Neural cell (in vitro differentiated cells): ENCODE results near the gene BMAL1.

Experiments
- CTCF ChIP-seq: fragments of 450-650 bp; IDR thresholded peaks from 2 replicates; pipeline ENCODE4 v1.5.1; 2014; ENCODE audit warnings: antibody characterized with exemption, mild to moderate bottlenecking, moderate library complexity; ENCODE audit not compliant: poor library complexity, severe bottlenecking
- EP300 ChIP-seq: fragments of 450-650 bp; conservative IDR thresholded peaks from 2 replicates; pipeline ENCODE4 v1.6.1; 2014; ENCODE audit warnings: antibody characterized with exemption, mild to moderate bottlenecking, moderate library complexity; ENCODE audit not compliant: poor library complexity, severe bottlenecking
- EZH2 ChIP-seq: fragments of 200-600, 300-800 bp; shearing (Covaris generic), sonication (generic); IDR thresholded peaks from 2 replicates; pipeline ENCODE4 v1.6.1; 2014; ENCODE audit warnings: antibody characterized with exemption, low read length, borderline replicate concordance, mild to moderate bottlenecking; ENCODE audit not compliant: insufficient read depth, poor library complexity, severe bottlenecking
- MXI1 ChIP-seq: fragments of 450-650 bp; conservative IDR thresholded peaks from 2 replicates; pipeline ENCODE4 v1.6.1; 2014; ENCODE audit warnings: antibody characterized with exemption, mild to moderate bottlenecking; ENCODE audit not compliant: poor library complexity, severe bottlenecking
- POLR2AphosphoS5 ChIP-seq: IDR thresholded peaks from 2 replicates; pipeline ENCODE4 v1.6.1; 2012
- RAD21 ChIP-seq: fragments of 450-650 bp; conservative IDR thresholded peaks from 2 replicates; pipeline ENCODE4 v1.6.1; 2014; ENCODE audit warnings: antibody characterized with exemption, mild to moderate bottlenecking, moderate library complexity
- REST ChIP-seq: IDR thresholded peaks from 2 replicates; pipeline ENCODE4 v1.6.1; 2012; ENCODE audit warnings: borderline replicate concordance
- SMC3 ChIP-seq: fragments of 450-650 bp; conservative IDR thresholded peaks from 2 replicates; pipeline ENCODE4 v1.6.1; 2014; ENCODE audit warnings: antibody characterized with exemption, mild to moderate bottlenecking, moderate library complexity; ENCODE audit not compliant: poor library complexity
- TAF1 ChIP-seq: IDR thresholded peaks from 2 replicates; pipeline ENCODE4 v1.6.1; 2012; ENCODE audit warnings: low read depth

GRCh38 chr11:13378316-13378715 lies 100.7 kb downstream of the BMAL1 start:
- no peak for TF ChIP-seq POLR2AphosphoS5
- TF ChIP-seq SMC3 = no peak
- TF ChIP-seq CTCF = no peak
- no peak for TF ChIP-seq RAD21
- TF ChIP-seq EZH2 = no peak
- TF ChIP-seq MXI1 = no peak
- TF ChIP-seq EP300 = no peak
- TF ChIP-seq TAF1 = no peak
- no peak for TF ChIP-seq REST
